AG10803 (cell line): ENCODE data around the gene SPTBN4.
"Not testable (repeated sequence)": the region's sequence is repeated elsewhere in the genome, so short reads cannot be mapped to it uniquely, and the experiment has no call there.

ENCODE experiments used
- DNase-seq: peaks from one replicate; pipeline ENCODE4 v3.0.0; 2010; ENCODE audit warnings: low read depth
- H3K4me3 ChIP-seq: 2 replicates; pipeline ENCODE4 v1.5.1; 2011; ENCODE audit warnings: mild to moderate bottlenecking, low read length, control low read depth
- TF ChIP-seq, protein P1 (sequence below): conservative IDR thresholded peaks from 2 replicates; pipeline ENCODE4 v1.5.1; 2011; ENCODE audit warnings: mild to moderate bottlenecking, low read length, control low read depth, inconsistent platforms

The SPTBN4 gene

DNA sequence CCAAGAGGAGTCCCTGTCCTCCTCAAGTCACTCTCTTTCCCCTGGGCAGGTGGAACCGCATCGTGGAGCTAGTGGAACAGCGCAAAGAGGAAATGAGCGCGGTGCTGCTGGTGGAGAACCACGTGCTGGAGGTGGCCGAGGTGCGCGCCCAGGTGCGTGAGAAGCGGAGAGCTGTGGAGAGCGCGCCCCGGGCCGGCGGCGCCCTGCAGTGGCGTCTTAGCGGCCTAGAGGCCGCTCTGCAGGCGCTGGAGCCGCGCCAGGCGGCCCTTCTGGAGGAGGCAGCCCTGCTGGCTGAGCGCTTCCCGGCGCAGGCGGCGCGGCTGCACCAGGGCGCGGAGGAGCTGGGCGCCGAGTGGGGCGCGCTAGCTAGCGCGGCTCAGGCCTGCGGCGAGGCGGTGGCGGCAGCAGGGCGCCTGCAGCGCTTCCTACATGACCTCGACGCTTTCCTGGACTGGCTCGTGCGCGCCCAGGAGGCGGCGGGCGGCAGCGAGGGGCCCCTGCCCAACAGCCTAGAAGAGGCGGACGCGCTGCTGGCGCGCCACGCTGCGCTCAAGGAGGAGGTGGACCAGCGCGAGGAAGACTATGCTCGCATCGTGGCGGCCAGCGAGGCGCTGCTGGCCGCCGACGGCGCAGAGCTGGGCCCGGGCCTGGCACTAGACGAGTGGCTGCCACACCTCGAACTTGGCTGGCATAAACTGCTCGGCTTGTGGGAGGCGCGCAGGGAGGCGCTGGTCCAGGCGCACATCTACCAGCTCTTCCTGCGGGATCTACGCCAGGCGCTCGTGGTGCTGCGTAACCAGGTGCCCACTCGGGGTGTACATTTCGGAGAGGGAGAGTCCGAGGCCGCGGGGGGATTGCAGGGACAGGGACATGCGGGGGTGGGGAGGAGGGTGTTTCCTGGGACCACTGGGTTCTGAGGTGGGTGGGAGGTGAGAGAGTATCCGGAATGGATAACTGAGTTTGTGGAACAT is 52.8 kb downstream of the SPTBN4 start:
- DNase-seq, result peak; percentile 33
- no peak overlapping the region for H3K4me3 ChIP-seq
- TF ChIP-seq, protein P1, sequence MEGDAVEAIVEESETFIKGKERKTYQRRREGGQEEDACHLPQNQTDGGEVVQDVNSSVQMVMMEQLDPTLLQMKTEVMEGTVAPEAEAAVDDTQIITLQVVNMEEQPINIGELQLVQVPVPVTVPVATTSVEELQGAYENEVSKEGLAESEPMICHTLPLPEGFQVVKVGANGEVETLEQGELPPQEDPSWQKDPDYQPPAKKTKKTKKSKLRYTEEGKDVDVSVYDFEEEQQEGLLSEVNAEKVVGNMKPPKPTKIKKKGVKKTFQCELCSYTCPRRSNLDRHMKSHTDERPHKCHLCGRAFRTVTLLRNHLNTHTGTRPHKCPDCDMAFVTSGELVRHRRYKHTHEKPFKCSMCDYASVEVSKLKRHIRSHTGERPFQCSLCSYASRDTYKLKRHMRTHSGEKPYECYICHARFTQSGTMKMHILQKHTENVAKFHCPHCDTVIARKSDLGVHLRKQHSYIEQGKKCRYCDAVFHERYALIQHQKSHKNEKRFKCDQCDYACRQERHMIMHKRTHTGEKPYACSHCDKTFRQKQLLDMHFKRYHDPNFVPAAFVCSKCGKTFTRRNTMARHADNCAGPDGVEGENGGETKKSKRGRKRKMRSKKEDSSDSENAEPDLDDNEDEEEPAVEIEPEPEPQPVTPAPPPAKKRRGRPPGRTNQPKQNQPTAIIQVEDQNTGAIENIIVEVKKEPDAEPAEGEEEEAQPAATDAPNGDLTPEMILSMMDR, result no peak

DNA sequence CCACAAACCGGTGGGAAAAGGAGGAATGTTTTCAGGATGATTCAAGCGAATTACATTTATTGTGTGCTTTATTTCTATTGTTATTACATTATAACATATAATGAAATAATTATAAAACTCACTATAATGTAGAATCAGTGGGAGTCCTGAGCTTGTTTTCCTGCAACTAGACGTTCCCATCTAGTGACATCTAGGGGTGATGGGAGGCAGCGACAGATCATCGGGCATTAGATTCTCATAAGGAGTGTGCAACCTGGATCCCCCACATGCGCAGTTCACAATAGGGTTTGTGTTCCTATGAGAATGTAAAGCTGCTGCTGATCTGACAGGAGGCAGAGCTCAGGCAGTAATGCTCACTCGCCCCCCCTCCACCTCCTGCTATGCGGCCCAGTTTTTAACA is 54.5 kb downstream of the SPTBN4 start:
- TF ChIP-seq, protein P1, result peak; percentile 58
- no peak overlapping the region for H3K4me3 ChIP-seq
- peak; percentile 43 for DNase-seq

DNA sequence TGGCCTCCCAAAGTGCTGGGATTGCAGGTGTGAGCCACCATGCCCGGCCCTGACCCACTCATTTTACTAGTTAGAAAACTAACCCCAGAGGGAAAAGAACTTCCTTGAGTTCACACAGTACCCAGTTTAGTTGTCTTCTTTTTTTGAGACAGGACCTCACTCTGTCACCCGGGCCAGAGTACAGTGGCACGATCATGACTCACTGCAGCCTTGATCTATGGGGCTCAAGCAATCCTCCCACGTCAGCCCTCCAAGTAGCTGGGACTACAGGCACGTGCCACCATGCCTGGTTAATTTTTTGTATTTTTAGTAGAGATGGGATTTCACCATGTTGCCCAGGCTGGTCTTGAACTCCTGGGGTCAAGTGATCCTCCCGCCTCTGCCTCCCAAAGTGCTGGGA is 55.1 kb downstream of the SPTBN4 start:
- H3K4me3 ChIP-seq, DNase-seq: not testable (repeated sequence)

DNA sequence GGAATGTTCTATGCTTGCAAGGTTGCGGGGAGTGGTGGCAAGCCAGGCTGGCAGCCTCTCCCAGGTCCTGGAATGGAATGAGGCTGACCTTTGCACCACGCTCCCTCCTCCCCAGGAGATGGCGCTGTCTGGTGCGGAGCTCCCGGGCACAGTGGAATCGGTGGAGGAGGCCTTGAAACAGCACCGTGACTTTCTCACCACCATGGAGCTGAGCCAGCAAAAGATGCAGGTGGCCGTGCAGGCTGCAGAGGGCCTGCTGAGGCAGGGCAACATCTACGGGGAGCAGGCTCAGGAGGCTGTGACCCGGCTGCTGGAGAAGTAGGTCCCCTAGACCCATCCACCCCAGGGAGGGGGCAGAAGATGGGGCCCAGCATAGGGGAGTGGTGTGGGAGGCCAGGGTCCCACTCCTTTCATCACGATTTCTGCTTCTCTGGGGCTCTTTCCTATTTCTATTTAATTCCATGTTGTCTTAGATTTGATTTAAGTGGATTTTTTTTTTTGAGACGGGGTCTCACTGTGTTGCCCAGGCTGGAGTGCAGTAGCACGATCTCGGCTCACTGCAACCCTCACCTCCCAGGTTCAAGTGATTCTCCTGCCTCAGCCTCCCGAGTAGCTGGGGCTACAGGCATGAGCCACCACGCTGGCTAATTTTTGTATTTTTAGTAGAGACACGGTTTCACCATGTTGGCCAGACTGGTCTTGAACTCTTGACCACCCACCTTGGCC is 56.7 kb downstream of the SPTBN4 start:
- TF ChIP-seq, protein P1, result peak; percentile 65
- DNase-seq, result peak; percentile 49
- H3K4me3 ChIP-seq, result no peak overlapping the region

DNA sequence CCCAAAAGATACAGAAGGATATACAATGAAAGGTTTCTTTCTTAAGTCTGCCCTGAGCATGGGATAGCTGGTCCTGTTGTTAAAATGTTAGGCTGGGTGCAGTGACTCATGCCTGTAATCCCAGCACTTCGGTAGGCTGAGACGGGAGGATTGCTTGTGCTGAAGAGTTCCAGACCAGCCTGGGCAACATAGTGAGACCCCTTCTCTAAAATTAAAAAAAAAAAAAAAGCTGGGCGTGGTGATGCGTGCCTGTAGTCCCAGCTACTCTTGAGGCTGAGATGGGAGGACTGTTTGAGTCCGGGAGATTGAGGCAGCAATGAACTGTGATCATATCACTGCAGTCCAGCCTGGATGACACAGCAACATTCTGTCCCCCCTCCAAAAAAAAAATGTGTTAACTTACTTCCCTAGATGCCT is 57.3 kb downstream of the SPTBN4 start:
- no peak for DNase-seq
- H3K4me3 ChIP-seq, result no peak overlapping the region
- TF ChIP-seq, protein P1, result no peak

DNA sequence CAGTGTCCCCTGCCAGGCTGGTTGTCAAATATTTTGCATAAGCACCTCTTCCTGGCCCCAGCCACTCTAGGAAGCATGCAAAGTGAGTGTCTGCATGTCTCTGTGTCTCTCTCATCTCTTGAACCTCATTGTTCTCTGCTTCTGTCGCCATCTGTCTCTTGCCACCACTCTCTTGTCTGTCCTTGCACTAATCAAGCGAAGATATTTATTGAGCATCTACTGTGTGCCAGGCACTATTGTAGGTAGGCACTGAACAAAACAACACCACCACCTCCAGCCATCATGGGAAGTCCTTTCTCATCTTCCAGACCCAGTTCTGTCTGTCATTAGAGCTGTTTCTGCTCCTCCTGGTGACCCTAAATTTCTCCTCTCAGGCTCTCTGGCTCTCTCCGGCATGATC is 57.9 kb downstream of the SPTBN4 start:
- TF ChIP-seq, protein P1, result no peak
- DNase-seq, result no peak
- no peak overlapping the region for H3K4me3 ChIP-seq

DNA sequence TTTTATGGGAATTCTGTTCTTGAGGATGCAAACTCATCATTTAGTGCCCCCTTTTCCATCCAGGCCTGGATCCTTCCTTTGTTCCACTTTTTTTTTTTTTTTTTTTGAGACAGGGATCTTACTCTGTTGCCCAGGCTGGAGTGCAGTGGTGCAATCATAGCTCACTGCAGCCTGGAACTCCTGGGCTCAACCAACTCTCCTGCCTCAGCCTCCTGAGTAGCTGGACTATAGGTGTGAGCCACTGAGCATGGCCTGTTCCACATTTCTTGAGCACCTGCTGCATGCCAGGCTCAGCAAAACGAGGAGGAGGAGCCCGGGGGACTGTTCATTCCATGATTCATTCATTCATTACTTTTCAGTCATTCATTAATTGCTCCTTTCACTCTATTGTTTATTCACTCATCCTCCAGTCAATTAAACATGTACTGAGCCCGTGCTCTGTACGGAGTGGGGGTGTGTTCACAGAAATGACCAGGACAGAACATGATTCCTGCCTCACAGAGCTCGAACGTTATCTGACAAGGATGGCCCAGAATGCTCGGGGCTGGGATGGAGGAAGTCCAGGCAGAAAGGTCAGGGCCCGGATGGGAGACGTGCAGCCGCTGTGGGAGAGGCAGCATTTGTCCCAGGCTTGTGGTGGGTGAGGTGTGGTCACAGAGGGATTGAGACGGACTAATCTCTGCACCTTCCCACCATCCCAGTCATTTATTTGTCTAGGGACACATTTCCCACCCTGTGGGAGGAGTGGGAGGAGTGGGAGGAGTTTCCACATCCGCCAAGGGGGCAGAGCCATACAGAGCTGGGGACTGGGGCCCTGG is 58.6 kb downstream of the SPTBN4 start:
- no peak overlapping the region for H3K4me3 ChIP-seq
- TF ChIP-seq, protein P1, result no peak
- DNase-seq, result no peak
